Skin of body (tissue), 2 donors: ENCODE data around the gene NALCN. TPM values are rescaled to one million over a fixed set of nuclear protein-coding genes. Genes with fewer than 3 reads are reported as not detected.
A peak's percentile ranks its signal among the peaks of the same experiment; 100 is the strongest.

ENCODE experiments used
- DNase-seq: peaks from one replicate; lab custom pipeline; 2025; lab: John Stamatoyannopoulos, UW
- total RNA-seq: library from RNA; depleted of rRNA; stranded (reverse); fragments of >200 nt; gene quantifications from one replicate; pipeline ENCODE4 v1.2.3, GENCODE V29; 2014

Gene NALCN
- total RNA-seq, 1 donor from 2014 or later: 1.8 TPM

GRCh38 chr13:101415358-101416174 lies 742 bp downstream of the NALCN start:
- DNase-seq: no peak

- no peak for DNase-seq
These were observed 4.2 kb downstream of the NALCN start for GRCh38 chr13:101412076-101412475.

- DNase-seq: no peak
These were observed 7.2 kb downstream of the NALCN start for GRCh38 chr13:101408992-101409656.

DNA sequence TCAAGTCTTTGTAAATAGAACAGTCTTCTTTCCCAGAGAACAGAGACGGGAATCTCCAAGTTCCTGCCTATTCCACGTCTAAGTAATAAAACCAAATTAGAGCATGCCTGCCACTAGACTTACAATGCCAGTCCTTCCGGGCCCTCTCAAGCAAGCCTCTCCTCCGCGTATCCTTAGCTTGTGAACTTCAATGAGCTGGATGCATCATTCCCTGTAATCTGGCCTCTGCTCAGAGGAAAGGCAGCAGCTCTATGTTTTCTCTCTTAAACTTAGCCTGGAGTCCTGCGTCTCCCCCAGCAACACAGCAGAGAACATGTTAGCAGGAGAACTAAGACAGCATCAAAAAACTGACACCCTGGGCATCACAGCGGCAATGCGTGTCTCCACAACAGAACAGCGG lies 8.2 kb downstream of the NALCN start:
- no peak for DNase-seq

GRCh38 chr13:101406791-101407190 lies 9.5 kb downstream of the NALCN start:
- DNase-seq: no peak

DNA sequence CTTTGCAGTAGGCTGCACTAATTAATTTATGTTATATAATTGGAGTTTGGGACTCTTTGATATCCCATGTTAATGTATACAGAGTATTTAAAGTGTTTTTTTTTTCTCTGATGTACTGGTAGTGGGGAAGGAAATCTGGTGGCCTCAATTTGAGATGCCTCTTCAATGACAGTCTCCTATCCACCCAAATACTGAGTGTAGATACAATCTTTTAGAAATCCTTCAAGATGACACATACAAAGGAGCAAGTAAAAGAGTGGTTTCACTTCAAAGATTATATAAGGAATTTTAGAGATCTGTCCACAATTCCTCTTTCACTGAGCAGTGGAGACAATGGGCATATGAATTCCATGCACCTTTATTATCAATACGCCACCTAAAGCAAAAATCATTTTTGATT lies 15.1 kb downstream of the NALCN start:
- DNase-seq: no peak

DNA sequence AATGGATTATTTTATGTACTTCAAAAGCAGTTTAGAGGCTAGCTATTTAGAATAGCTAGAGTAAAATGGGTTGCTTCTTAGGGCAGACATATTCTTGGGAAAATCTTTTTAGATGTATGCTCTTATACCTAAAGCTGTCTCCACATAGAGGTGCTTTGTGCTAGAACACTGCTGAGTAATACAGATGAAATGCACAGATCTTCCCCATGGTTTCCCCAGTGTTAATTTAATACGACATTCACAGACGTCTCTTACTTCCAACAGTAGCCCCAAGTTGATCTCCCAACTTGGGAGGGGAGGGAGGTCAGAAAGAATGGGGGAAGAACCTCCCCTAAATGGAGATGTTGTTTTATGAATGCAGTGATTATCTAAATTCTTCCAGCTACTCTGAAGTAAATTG lies 16.9 kb downstream of the NALCN start:
- no peak for DNase-seq

DNA sequence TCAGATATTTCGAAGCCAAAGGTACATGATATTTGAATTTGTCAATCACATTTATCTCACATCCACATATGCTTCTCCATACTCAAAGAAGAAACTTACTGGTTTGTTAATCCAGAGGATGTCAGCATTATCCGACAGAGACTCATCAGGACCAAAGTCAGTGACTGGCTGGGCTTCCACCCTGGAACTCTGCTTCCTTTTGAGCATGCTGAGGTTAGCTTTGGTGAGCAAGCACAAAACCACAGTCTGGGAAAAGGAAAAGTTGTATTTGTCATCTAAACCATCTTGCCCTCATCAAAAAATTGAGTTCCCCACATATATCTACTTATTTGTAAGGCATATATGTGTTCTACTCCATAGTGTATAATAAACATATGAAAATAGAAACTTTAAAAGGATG lies 17.4 kb downstream of the NALCN start:
- no peak for DNase-seq

DNA sequence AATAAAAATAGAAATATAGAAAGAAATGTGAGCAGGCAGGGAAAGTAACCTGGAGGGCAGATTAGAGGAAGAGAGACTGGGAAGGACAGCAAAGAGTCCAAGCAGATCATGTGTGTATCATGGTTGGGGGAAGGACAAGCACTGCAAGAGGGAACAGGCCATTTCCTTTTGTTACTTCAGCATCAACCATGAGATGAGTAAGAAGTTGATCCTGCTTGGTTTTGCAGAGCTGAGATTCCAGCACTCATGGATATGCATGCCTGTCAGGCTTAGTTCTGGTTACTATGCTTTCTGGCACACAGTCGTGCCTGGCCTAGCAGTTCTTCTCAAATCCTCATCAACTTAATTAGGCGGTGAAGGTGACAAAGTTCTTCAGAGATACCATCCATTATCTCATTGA lies 18.1 kb downstream of the NALCN start:
- DNase-seq: no peak

GRCh38 chr13:101397742-101398141 lies 18.6 kb downstream of the NALCN start:
- DNase-seq: no peak

DNA sequence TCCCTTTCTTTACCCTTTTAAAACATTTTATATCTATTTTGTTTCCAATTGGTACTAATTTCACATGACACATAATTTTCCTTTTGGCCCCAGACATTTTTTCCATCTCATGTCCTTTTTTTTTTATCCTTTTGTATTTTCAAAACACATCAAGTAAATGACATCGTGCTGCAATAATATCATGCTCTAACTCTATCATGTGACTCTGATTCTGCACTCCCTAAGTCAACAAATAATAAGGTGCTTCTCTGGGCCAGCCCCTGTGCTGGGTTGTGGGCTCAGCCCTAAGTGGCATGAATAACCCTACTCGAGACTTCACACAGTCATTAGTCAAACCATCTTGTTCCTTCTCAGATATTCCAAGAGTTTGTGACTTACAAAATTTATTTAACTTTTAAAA lies 21.7 kb downstream of the NALCN start:
- no peak for DNase-seq

DNA sequence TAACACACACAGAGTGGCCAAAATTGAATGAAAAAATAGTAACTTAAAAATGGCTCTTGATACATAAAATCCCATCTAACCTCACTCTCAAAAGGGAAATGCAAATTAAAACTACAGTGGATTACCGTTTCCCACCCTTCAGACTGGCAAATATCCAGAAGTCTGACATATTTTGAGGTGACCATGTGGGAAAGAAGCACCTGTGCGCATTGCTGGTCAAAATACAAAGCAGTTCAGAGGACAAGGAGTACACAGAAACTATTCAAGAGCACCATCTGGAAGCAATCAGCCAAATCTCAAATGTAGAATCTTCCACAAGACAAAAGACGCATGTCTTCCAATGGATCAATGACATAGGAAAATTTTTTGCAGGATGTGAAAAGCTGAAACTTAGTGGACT lies 23.2 kb downstream of the NALCN start:
- peak; percentile 1 for DNase-seq

DNA sequence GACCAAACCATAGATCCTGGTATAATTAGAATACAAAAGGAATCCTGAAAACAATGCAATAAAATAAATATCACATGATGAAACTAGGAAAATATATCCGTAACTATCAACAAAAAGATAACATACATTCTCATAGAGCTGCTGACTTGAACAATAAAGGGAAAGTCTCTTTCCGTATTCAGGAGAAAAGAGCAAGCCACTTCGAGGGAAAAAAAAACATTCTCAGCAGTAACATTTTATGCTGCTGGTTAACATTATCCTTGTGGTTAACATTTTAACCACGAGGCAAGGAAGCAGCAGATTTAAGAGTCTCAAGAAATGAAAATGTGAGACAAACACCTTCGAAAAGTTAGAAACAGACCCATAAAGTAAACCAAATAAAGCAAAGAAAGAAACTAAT lies 25.8 kb downstream of the NALCN start:
- no peak for DNase-seq

GRCh38 chr13:101384929-101385328 lies 31.4 kb downstream of the NALCN start:
- no peak for DNase-seq

GRCh38 chr13:101383595-101383994 lies 32.7 kb downstream of the NALCN start:
- DNase-seq: no peak

GRCh38 chr13:101382701-101383100 lies 33.6 kb downstream of the NALCN start:
- no peak for DNase-seq

- no peak for DNase-seq
These were observed 34.2 kb downstream of the NALCN start for GRCh38 chr13:101382086-101382485.

DNA sequence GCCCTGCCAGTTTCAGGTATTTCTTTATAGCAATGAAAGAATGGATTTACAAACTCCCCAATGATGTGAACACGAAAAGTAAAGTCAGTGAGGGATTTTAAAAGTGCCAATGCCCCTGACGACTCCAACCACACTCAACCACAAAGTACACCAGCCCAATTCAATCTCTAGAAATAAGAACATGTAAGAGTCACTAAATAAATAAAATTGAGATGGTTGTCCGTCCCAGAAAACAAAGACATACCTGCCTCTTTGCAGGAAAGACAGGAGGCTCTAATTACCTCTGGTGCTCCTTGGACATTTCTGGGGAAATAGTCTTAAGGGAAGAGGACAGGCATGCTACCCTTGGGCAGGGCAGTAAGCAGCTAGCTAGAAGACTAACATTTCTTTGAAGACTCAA lies 55.8 kb downstream of the NALCN start:
- no peak for DNase-seq

GRCh38 chr13:101354895-101355294 lies 61.4 kb downstream of the NALCN start:
- DNase-seq: no peak

GRCh38 chr13:101346942-101347728 lies 69.2 kb downstream of the NALCN start:
- no peak for DNase-seq

DNA sequence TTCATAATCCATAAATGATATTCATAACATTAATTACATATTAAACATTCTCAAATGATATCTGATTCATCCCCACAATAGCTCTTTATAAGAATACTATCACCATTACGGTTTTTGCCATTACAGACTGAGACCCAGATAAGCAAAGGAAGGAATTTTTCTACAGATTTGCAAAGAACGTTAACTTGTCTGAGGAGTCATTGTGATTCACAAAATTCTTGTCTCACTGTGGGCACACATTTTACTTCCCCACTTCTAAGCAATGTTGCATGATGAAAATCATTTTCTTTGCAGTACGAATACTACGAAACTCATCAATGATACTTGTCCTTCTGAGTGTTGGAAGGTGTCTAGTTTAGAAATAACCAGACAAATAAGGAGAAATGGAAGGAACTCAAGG lies 70.1 kb downstream of the NALCN start:
- no peak for DNase-seq

DNA sequence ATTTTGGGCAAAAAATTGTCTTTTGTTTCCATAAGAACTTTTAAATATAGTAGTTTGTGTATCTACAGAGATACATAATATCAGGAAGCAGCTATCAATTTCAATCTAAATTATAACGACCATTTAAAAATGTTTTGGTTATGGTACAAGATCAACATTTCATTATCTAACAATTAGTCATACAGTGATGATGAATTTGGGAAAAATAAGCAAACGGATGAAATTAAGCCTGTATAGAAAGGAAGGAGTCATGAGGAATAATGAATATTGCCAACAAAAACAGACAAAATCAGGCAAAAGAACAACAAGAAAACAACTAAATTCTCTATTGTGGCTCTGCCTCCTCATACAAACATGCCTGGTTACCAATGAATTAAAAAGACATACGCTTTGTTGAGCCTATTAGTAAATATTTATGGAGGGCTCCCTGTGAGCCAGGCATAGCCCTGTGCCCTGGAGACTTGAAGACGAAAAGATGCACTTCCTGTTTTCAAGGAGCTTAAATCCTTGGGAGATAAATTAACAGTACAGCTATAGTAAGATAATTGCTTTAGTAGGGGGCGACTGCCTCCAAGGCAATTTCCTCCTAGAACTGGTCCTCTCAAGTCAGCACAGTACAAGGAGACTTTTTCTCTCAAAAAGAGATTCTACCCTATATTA lies 73.0 kb downstream of the NALCN start:
- no peak for DNase-seq
